GM04504 (cell line): ENCODE results near the gene C1R.
"Not testable (repeated sequence)": the region's sequence is repeated elsewhere in the genome, so short reads cannot be mapped to it uniquely, and the experiment has no call there.

Experiments used
- DNase-seq: peaks from one replicate; pipeline ENCODE4 v3.0.0-alpha.2; 2012; ENCODE audit warnings: low read depth

The C1R gene

DNA sequence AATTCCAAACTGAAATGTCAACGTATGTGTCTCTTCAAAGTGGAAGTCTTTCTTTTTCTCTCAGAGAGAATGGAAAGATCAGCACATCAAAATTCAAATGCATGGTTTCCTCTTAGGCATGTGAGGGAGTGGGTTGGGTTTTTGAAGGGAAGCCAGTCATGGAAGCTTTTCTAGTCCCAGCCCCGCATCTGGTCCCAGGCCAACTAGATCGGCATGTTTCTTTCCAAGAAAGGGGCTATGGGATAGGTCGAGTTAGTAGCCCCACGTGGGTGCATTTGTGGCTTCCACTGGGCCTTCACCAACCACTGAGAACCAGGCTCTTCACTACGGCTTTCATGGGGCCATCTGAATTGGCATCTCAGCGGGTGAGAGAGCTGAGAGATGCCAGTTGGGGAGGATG is 25.1 kb downstream of the C1R start:
- DNase-seq: no peak

- DNase-seq: no peak
These were observed 25.6 kb downstream of the C1R start for GRCh38 chr12:7066596-7066995.

- no peak for DNase-seq
These were observed 27.1 kb downstream of the C1R start for GRCh38 chr12:7065073-7065623.

DNA sequence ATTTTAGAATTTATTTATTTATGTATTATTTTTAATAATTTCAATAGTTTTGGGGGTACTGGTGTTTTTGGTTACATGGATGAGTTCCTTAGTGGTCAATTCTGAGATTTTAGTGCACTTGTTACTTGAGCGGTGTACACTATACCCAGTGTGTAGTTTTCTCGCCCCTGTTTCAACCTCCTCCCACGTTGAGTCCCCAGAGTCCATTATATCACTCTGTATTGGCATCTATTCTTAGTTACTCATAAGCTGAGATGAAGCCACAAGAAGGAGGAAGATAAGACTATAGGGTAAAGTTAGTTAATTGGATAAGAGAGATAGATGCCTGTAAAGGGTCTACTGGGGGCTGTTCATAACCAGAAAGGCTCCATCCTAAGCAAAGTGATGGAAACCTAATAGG is 27.7 kb downstream of the C1R start:
- DNase-seq: no peak

GRCh38 chr12:7061596-7061995 is 30.6 kb downstream of the C1R start:
- no peak for DNase-seq

GRCh38 chr12:7061138-7061537 is 31.1 kb downstream of the C1R start:
- no peak for DNase-seq

DNA sequence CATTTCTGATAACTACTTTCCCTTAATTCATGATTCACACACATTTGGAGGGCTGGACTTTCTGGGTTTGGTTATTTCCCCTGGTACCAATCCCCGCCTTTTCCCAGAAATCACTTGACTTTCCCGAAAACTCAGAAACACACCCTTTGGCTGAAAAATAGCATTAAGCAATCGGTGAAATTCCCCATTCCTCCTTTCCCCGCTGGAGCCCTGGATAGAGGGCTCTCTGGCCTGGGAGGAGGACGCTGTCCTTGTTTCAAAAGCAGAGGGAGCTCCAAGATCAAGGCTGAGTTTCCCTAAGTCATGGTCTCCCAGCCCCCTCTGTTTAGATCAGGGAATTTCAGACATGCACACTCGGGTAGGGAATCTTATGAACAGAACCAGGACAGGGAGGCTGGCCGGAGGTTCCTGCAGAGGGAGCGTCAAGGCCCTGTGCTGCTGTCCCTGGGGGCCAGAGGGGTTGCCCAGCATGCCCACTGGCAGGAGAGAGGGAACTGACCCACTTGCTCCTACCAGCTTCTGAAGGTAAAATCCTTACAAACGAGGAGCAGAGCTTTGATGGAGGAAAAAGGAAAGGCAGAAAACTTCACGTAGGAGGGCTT is 31.8 kb downstream of the C1R start, which contains the start of gene C1S:
TSS of gene C1S (plus strand) at position 366 of the 602 bp plus-strand sequence. CDS start 1,195 bp downstream, outside the sequence.
- peak; percentile 98 for DNase-seq

- no peak for DNase-seq
These were observed 32.5 kb downstream of the C1R start for GRCh38 chr12:7059780-7060179.

- DNase-seq: no peak
These were observed 33.3 kb downstream of the C1R start for GRCh38 chr12:7058850-7059395.

GRCh38 chr12:7058163-7058845 is 33.9 kb downstream of the C1R start:
- DNase-seq: no peak

- not testable (repeated sequence) for DNase-seq
These were observed 36.5 kb downstream of the C1R start for GRCh38 chr12:7055736-7056135.

DNA sequence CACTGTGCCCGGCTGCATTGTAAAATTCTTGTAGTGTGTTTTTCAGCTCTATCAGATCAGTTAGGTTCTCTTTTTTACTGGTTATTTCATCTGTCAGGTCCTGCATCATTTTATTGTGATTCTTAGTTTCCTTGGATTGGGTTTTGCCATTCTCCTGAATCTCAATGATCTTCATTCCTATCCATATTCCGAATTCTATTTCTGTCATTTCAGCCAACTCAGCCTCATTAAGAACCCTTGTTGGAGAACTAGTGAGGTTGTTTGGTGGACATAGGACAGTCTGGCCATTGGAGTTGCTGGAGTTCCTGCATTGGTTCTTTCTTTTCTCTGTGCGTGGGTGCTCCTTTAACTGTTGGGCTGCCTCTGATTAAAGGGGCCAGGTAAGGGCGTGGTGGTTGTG is 37.3 kb downstream of the C1R start:
- no peak for DNase-seq

DNA sequence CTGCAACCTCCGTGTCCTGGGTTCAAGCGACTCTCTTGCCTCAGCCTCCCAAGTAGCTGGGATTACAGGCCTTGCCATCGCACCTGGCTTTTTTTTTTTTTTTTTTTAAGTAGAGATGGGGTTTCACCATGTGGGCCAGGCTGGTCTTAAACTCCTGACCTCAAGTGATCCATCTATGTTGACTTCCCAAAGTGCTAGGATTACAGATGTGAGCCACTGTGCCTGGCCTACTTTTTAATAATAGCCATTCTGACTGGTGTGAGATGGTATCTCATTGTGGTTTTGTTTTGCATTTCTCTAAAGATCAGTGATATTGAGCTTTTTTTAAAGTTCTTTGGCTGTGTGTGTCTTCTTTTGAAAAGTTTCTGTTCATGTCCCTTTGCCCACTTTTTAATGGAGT is 42.3 kb downstream of the C1R start:
- DNase-seq: not testable (repeated sequence)

GRCh38 chr12:7049445-7049951 is 42.7 kb downstream of the C1R start:
- DNase-seq: not testable (repeated sequence)

DNA sequence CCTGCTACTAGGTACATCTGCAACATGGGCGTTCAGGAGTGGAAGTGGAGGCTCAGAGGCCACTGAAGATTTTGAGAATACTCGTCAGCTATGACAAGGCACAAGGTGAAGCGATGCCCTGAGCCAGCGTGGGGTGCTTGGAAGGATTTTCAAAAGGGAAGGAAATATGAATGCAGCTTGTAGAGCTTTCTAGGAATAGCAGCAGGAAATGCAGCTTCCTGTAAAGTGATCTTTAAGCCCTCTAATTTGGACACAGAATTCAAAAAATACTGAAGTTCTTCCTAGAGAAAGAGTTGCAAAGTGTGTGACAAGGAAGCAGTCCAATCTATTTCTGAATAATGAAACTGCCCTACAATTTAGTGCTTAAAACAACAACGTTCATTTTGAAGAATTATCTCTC is 44.9 kb downstream of the C1R start:
- DNase-seq: no peak

GRCh38 chr12:7046383-7047105 is 45.7 kb downstream of the C1R start:
- DNase-seq: no peak

GRCh38 chr12:7045913-7046312 is 46.3 kb downstream of the C1R start:
- no peak for DNase-seq

GRCh38 chr12:7042842-7043241 is 49.4 kb downstream of the C1R start:
- no peak for DNase-seq

DNA sequence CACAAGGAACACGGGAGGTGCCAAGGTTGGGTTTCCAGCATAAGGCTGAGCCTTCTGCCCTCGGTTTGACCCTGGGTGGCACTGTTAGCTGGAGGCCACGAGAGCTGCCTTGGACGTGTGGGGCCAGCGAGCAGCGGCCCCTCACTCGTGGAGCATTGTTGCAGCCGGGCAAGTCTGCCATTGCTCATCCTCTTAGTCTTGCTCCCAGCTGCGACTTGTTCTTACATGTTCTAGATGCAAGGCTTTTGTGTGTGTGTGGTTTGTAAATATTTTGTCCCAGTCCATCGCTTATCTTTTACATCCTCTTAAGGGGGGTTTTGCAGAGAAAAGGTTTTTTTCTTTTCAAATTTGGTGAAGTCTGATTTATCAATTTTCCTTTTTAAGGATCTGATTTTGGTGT is 52.8 kb downstream of the C1R start:
- DNase-seq: no peak

- DNase-seq: no peak
These were observed 53.7 kb downstream of the C1R start for GRCh38 chr12:7038591-7038990.

DNA sequence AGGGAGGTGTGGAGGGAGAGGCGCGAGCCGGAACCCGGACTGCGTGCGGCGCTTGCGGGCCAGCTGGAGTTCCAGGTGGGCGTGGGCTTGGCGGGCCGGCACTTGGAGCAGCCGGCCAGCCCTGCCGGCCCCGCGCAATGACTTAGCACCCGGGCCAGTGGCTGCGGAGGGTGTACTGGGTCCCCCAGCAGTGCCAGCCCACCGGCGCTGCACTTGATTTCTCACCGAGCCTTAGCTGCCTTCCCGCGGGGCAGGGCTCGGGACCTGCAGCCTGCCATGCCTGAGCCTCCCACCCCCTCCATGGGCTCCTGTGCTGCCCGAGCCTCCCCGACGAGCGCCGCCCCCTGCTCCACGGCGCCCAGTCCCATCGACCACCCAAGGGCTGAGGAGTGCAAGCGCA is 54.8 kb downstream of the C1R start:
- not testable (repeated sequence) for DNase-seq

- DNase-seq: no peak
These were observed 56.8 kb downstream of the C1R start for GRCh38 chr12:7035463-7035862.
